ENCODE measurements around the gene LYSMD2.

The LYSMD2 gene

GRCh38 chr15:51699373-51699772, 38.1 kb downstream of the LYSMD2 start:
- H3K36me3 ChIP-seq: peaks cover 57% of the 10 kb centered on the region
- no peak overlapping the region for H3K27ac ChIP-seq
- H3K4me3 ChIP-seq (ENCODE audit: low read depth, low read length): no peak overlapping the region
- no peak for DNase-seq
- H3K27me3 ChIP-seq (ENCODE audit: insufficient read depth, low read depth, severe bottlenecking): no peaks in the 10 kb centered on the region
- no peak for TF ChIP-seq CTCF (IDR thresholded peaks at IDR 0.05; ENCODE audit: low read depth, low read length)
- no peaks in the 10 kb centered on the region for H3K9me3 ChIP-seq (ENCODE audit: severe bottlenecking)

- no peak for TF ChIP-seq CTCF (IDR thresholded peaks at IDR 0.05; ENCODE audit: low read depth, low read length)
- no peak for DNase-seq
- H3K27ac ChIP-seq: no peak overlapping the region
- H3K36me3 ChIP-seq: peaks cover 69% of the 10 kb centered on the region
- H3K9me3 ChIP-seq (ENCODE audit: severe bottlenecking): no peaks in the 10 kb centered on the region
- H3K27me3 ChIP-seq (ENCODE audit: insufficient read depth, low read depth, severe bottlenecking): no peaks in the 10 kb centered on the region
- no peak overlapping the region for H3K4me3 ChIP-seq (ENCODE audit: low read depth, low read length)
Observed at GRCh38 chr15:51697163-51697562, 40.3 kb downstream of the LYSMD2 start.

GRCh38 chr15:51696566-51696965, 40.9 kb downstream of the LYSMD2 start:
- Histone ChIP-seq H3K27ac (no peak overlapping the region), H3K9me3 (ENCODE audit: severe bottlenecking) (no peaks in the 10 kb centered on the region), H3K4me3 (ENCODE audit: low read depth, low read length) (no peak overlapping the region), H3K27me3 (ENCODE audit: insufficient read depth, low read depth, severe bottlenecking) (no peaks in the 10 kb centered on the region), H3K36me3 (peaks cover 73% of the 10 kb centered on the region)
- no peak for TF ChIP-seq CTCF (IDR thresholded peaks at IDR 0.05; ENCODE audit: low read depth, low read length)
- DNase-seq: no peak

GRCh38 chr15:51692154-51692553, 45.3 kb downstream of the LYSMD2 start:
- Histone ChIP-seq H3K36me3 (peaks cover 62% of the 10 kb centered on the region), H3K27me3 (ENCODE audit: insufficient read depth, low read depth, severe bottlenecking) (no peaks in the 10 kb centered on the region), H3K27ac (no peak overlapping the region), H3K4me3 (ENCODE audit: low read depth, low read length) (no peak overlapping the region), H3K9me3 (ENCODE audit: severe bottlenecking) (no peaks in the 10 kb centered on the region)
- DNase-seq: no peak
- no peak for TF ChIP-seq CTCF (IDR thresholded peaks at IDR 0.05; ENCODE audit: low read depth, low read length)

- no peak for DNase-seq
- TF ChIP-seq CTCF (IDR thresholded peaks at IDR 0.05; ENCODE audit: low read depth, low read length): no peak
- Histone ChIP-seq H3K36me3 (peaks cover 68% of the 10 kb centered on the region), H3K9me3 (ENCODE audit: severe bottlenecking) (no peaks in the 10 kb centered on the region), H3K27me3 (ENCODE audit: insufficient read depth, low read depth, severe bottlenecking) (no peaks in the 10 kb centered on the region), H3K27ac (no peak overlapping the region), H3K4me3 (ENCODE audit: low read depth, low read length) (no peak overlapping the region)
Observed at GRCh38 chr15:51688863-51689262, 48.6 kb downstream of the LYSMD2 start.

GRCh38 chr15:51687565-51687964, 49.9 kb downstream of the LYSMD2 start:
- no peaks in the 10 kb centered on the region for H3K9me3 ChIP-seq (ENCODE audit: severe bottlenecking)
- peaks cover 60% of the 10 kb centered on the region for H3K36me3 ChIP-seq
- DNase-seq: no peak
- TF ChIP-seq CTCF (IDR thresholded peaks at IDR 0.05; ENCODE audit: low read depth, low read length): no peak
- H3K4me3 ChIP-seq (ENCODE audit: low read depth, low read length): no peak overlapping the region
- no peaks in the 10 kb centered on the region for H3K27me3 ChIP-seq (ENCODE audit: insufficient read depth, low read depth, severe bottlenecking)
- no peak overlapping the region for H3K27ac ChIP-seq

Data from WERI-Rb-1 (cell line).